C4-2B (cell line): ENCODE data around the gene SLC49A3.

Source experiments
- H3K27ac ChIP-seq: fragments of 450-650 bp; 2 replicates; pipeline ENCODE4 v1.5.1; 2017
- CTCF ChIP-seq: fragments of 450-650 bp; conservative IDR thresholded peaks from 2 replicates; pipeline ENCODE4 v1.5.1; 2017; ENCODE audit warnings: mild to moderate bottlenecking
- ZFX ChIP-seq: fragments of 450-650 bp; IDR thresholded peaks from 2 replicates; pipeline ENCODE4 v1.6.1; 2017

The SLC49A3 gene

GRCh38 chr4:730511-730910 lies 41.6 kb upstream of the SLC49A3 start:
- no peak for TF ChIP-seq CTCF
- TF ChIP-seq ZFX, result no peak
- no peak overlapping the region for H3K27ac ChIP-seq

- TF ChIP-seq ZFX (no peak), CTCF (no peak)
- no peak overlapping the region for H3K27ac ChIP-seq
Observed at GRCh38 chr4:729336-730315, 40.7 kb upstream of the SLC49A3 start.

- no peak overlapping the region for H3K27ac ChIP-seq
- no peak for TF ChIP-seq CTCF
- TF ChIP-seq ZFX, result no peak
Observed at GRCh38 chr4:727576-727975, 38.6 kb upstream of the SLC49A3 start.

- H3K27ac ChIP-seq, result no peak overlapping the region
- TF ChIP-seq ZFX, result no peak
- TF ChIP-seq CTCF, result no peak
Observed at GRCh38 chr4:726838-727237, 37.9 kb upstream of the SLC49A3 start.

GRCh38 chr4:726235-726787 lies 37.4 kb upstream of the SLC49A3 start:
- H3K27ac ChIP-seq, result no peak overlapping the region
- TF ChIP-seq ZFX (no peak), CTCF (no peak)

GRCh38 chr4:725391-726234 lies 36.7 kb upstream of the SLC49A3 start:
- TF ChIP-seq ZFX (no peak), CTCF (no peak)
- no peak overlapping the region for H3K27ac ChIP-seq
